Prostate gland (tissue), 2 donors: ENCODE data around the gene DYTN.
"Not testable (repeated sequence)": the region's sequence is repeated elsewhere in the genome, so short reads cannot be mapped to it uniquely, and the experiment has no call there.

Source experiments
- POLR2AphosphoS5 ChIP-seq: sonication (generic); formaldehyde crosslinking; IDR thresholded peaks from one replicate; pipeline ENCODE4 v1.6.1; 2017; ENCODE audit warnings: antibody characterized with exemption
- TF ChIP-seq, protein P1 (sequence below), 4 experiments: fragments of 200-600 bp in 2 of 4; fragments of 450-650 bp in 2 of 4; sonication (generic) in 2 of 4; IDR thresholded peaks; 1 replicate in 3 of 4; 2 replicates in 1 of 4; pipeline ENCODE4 v1.5.1; 2016 to 2019; ENCODE audit warnings: antibody characterized with exemption in 4 of 4, mild to moderate bottlenecking in 2 of 4, moderate library complexity in 2 of 4

DNA sequence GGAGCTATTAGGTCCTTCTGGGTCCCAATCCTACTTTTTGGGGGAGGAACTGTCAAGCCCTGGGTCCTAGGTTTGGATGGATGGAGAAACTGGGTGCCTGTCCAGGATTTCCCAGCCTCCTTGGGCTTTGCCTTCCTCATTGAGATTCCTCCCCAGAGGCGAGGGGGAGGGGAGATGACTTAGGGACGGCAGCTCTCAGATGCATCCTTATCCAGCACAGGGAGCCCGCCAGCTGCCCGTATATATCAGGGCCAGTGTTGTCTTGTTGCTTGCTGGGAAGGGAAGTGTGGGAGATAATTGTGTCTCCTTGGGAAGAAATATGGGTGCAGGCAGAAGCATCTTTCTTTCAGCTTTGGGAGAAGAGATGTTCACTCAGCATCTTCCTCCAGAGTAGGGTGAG, 3.0 kb downstream of the DYTN start:
- TF ChIP-seq, protein P1, sequence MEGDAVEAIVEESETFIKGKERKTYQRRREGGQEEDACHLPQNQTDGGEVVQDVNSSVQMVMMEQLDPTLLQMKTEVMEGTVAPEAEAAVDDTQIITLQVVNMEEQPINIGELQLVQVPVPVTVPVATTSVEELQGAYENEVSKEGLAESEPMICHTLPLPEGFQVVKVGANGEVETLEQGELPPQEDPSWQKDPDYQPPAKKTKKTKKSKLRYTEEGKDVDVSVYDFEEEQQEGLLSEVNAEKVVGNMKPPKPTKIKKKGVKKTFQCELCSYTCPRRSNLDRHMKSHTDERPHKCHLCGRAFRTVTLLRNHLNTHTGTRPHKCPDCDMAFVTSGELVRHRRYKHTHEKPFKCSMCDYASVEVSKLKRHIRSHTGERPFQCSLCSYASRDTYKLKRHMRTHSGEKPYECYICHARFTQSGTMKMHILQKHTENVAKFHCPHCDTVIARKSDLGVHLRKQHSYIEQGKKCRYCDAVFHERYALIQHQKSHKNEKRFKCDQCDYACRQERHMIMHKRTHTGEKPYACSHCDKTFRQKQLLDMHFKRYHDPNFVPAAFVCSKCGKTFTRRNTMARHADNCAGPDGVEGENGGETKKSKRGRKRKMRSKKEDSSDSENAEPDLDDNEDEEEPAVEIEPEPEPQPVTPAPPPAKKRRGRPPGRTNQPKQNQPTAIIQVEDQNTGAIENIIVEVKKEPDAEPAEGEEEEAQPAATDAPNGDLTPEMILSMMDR (IDR thresholded peaks at IDR 0.05) = not testable (repeated sequence)
- not testable (repeated sequence) for TF ChIP-seq POLR2AphosphoS5
